ENCODE measurements around the gene PPARA. TPM values are rescaled to one million over a fixed set of nuclear protein-coding genes. Genes with fewer than 3 reads are reported as not detected.
A peak's percentile ranks its signal among the peaks of the same experiment; 100 is the strongest.

PPARA gene
- total and polyA plus RNA-seq, 2 of the 4 experiments (the other 2 are of a cell fraction) = 3.1 to 7.0 TPM

- H2AFZ ChIP-seq (replicated peaks; ENCODE audit: low read length, poor library complexity) = peak overlapping the region; percentile 99
- ChIA-PET CTCF (interaction anchor here (0.5 kb wide), 2 partner anchors 70 to 122 kb away, joined by 3 read pairs; no protein-coding TSS in a partner anchor), POLR2A (ENCODE audit: unreplicated experiment) (no interaction called here)
- no peak overlapping the region for H3K14ac ChIP-seq (replicated peaks; ENCODE audit: low read depth, low read length)
- DNase-seq = no peak
- no TSS peak for BruUV-seq (replicated peaks)
- H2BK15ac ChIP-seq (ENCODE audit: low read depth, low read length) = no peak overlapping the region
- H3K4ac ChIP-seq (ENCODE audit: low read depth, low read length) = no peak overlapping the region
- dilution Hi-C loops (cut with HindIII; ENCODE audit: low sequenced_read_pairs, unreplicated experiment) = no loop called here
- peak overlapping the region in 1 of 2 experiments; percentile 7; a peak in 1 of 4 replicates for H4K8ac ChIP-seq (ENCODE audit: low read depth in 2 of 2, low read length in 2 of 2)
- H2BK20ac ChIP-seq (ENCODE audit: low read depth, low read length) = no peak overlapping the region
- ATAC-seq (ENCODE audit: low read depth) = no peak
- in situ Hi-C loops (cut with MboI; ENCODE audit: low sequenced_read_pairs) = loop anchor here (25.0 kb wide), 1 partner anchor 388 kb away; the partner anchor contains the start of gene CELSR1
- H3K18ac ChIP-seq (ENCODE audit: low read depth, low read length) = no peak overlapping the region
- peaks cover 3% of the 10 kb centered on the region for H3K4me1 ChIP-seq (ENCODE audit: control insufficient read depth, insufficient read depth, low read length)
- H3K4me3 ChIP-seq (ENCODE audit: insufficient read depth, low read depth, low read length) = peak overlapping the region; percentile 85
- H3K9me1 ChIP-seq (ENCODE audit: insufficient read depth, low read length) = 0 out of 2 replicates have a peak, but pooled peaks cover 5% of the 10 kb centered on the region
- H3K56ac ChIP-seq (ENCODE audit: extremely low read depth, insufficient read depth, low read length) = no peak overlapping the region
- intact Hi-C loops (cut with micrococcal nuclease) = no loop called here
- H3K79me1 ChIP-seq (ENCODE audit: low read depth in 1 of 2, low read length in 2 of 2) = peaks cover 13 to 18% of the 10 kb centered on the region in 2 experiments
- H3K23ac ChIP-seq (ENCODE audit: low read depth, low read length) = peak overlapping the region; percentile 63; the same call in 1 of the 2 replicates
- H4K20me1 ChIP-seq (ENCODE audit: insufficient read depth, low read length) = peaks cover 5% of the 10 kb centered on the region; the same call in 1 of the 2 replicates
- H3K27ac ChIP-seq (ENCODE audit: insufficient read depth, low read length) = no peak overlapping the region
- no peak for TF ChIP-seq FOS (IDR thresholded peaks at IDR 0.05; ENCODE audit: low read depth, low read length)
- TF ChIP-seq MAZ (IDR thresholded peaks at IDR 0.05; ENCODE audit: borderline replicate concordance, low read depth, low read length) = no peak
- no peak for TF ChIP-seq BHLHE40 (IDR thresholded peaks at IDR 0.05; ENCODE audit: low read depth, low read length)
- no peak for TF ChIP-seq POLR2A (IDR thresholded peaks at IDR 0.05; ENCODE audit: low read depth, low read length)
- no peak for TF ChIP-seq RFX5 (IDR thresholded peaks at IDR 0.05; ENCODE audit: low read depth, low read length)
- TF ChIP-seq SMC3 (IDR thresholded peaks at IDR 0.05; ENCODE audit: low read depth, low read length) = no peak
- no peak for TF ChIP-seq RCOR1 (IDR thresholded peaks at IDR 0.05; ENCODE audit: insufficient replicate concordance, low read length)
- TF ChIP-seq, protein P1, sequence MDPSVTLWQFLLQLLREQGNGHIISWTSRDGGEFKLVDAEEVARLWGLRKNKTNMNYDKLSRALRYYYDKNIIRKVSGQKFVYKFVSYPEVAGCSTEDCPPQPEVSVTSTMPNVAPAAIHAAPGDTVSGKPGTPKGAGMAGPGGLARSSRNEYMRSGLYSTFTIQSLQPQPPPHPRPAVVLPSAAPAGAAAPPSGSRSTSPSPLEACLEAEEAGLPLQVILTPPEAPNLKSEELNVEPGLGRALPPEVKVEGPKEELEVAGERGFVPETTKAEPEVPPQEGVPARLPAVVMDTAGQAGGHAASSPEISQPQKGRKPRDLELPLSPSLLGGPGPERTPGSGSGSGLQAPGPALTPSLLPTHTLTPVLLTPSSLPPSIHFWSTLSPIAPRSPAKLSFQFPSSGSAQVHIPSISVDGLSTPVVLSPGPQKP (IDR thresholded peaks at IDR 0.05; ENCODE audit: borderline replicate concordance, low read depth, low read length) = no peak
- TF ChIP-seq, protein P2, sequence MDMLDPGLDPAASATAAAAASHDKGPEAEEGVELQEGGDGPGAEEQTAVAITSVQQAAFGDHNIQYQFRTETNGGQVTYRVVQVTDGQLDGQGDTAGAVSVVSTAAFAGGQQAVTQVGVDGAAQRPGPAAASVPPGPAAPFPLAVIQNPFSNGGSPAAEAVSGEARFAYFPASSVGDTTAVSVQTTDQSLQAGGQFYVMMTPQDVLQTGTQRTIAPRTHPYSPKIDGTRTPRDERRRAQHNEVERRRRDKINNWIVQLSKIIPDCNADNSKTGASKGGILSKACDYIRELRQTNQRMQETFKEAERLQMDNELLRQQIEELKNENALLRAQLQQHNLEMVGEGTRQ (IDR thresholded peaks at IDR 0.05; ENCODE audit: low read depth, low read length) = no peak
- TF ChIP-seq MAFK (IDR thresholded peaks at IDR 0.05; ENCODE audit: low read depth, low read length) = no peak
- TF ChIP-seq, protein P3, sequence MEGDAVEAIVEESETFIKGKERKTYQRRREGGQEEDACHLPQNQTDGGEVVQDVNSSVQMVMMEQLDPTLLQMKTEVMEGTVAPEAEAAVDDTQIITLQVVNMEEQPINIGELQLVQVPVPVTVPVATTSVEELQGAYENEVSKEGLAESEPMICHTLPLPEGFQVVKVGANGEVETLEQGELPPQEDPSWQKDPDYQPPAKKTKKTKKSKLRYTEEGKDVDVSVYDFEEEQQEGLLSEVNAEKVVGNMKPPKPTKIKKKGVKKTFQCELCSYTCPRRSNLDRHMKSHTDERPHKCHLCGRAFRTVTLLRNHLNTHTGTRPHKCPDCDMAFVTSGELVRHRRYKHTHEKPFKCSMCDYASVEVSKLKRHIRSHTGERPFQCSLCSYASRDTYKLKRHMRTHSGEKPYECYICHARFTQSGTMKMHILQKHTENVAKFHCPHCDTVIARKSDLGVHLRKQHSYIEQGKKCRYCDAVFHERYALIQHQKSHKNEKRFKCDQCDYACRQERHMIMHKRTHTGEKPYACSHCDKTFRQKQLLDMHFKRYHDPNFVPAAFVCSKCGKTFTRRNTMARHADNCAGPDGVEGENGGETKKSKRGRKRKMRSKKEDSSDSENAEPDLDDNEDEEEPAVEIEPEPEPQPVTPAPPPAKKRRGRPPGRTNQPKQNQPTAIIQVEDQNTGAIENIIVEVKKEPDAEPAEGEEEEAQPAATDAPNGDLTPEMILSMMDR (conservative IDR thresholded peaks at IDR 0.05; ENCODE audit: low read depth, low read length) = no peak
- no peak for TF ChIP-seq RAD21 (IDR thresholded peaks at IDR 0.05; ENCODE audit: low read length)
- TF ChIP-seq MXI1 (IDR thresholded peaks at IDR 0.05; ENCODE audit: borderline replicate concordance, low read depth, low read length) = no peak
- peak overlapping the region; percentile 75 for H3K4me2 ChIP-seq (ENCODE audit: low read depth, low read length)
- H2BK5ac ChIP-seq (ENCODE audit: low read depth, low read length, poor library complexity, severe bottlenecking) = no peak overlapping the region
- peak overlapping the region; percentile 96 for H2AK9ac ChIP-seq (replicated peaks; ENCODE audit: low read depth, low read length, poor library complexity)
- 13% methylated on average over 3 of the region's 12 CpGs; no CpG with 5 or more reads in 1 of the 2 experiments for WGBS, 2 experiments (ENCODE audit: extremely low coverage in 2 of 2, insufficient read length in 1 of 2)
- no peak overlapping the region for H4K5ac ChIP-seq (ENCODE audit: low read depth, low read length)
- no peak overlapping the region for H2BK120ac ChIP-seq (ENCODE audit: low read depth, low read length)
- H3K9me3 ChIP-seq (ENCODE audit: control insufficient read depth, insufficient read depth, low read length) = no peaks in the 10 kb centered on the region
- H4K91ac ChIP-seq (ENCODE audit: insufficient read depth, low read depth, low read length) = no peak overlapping the region
- peaks cover 47% of the 10 kb centered on the region for H3K27me3 ChIP-seq (ENCODE audit: control insufficient read depth, insufficient read depth, low read length)
- no peak overlapping the region for H3K9ac ChIP-seq (ENCODE audit: low read depth, low read length)
- peaks cover 4% of the 10 kb centered on the region; the same call in 1 of the 2 replicates for H3K36me3 ChIP-seq (ENCODE audit: control insufficient read depth, insufficient read depth, low read length)
- H2AK5ac ChIP-seq (ENCODE audit: low read depth, low read length) = peak overlapping the region; percentile 20; the same call in 1 of the 2 replicates
Observed at GRCh38 chr22:46148816-46149511, 1.4 kb upstream of the PPARA start.

Measured in IMR-90 (cell line).